Measurements from ENCODE around the gene OR7C1. TPM values are rescaled to one million over a fixed set of nuclear protein-coding genes. Genes with fewer than 3 reads are reported as not detected.

OR7C1 gene
- total RNA-seq, 4 donors from 2014 or later = under 0.01 TPM; not detected in 3

DNA sequence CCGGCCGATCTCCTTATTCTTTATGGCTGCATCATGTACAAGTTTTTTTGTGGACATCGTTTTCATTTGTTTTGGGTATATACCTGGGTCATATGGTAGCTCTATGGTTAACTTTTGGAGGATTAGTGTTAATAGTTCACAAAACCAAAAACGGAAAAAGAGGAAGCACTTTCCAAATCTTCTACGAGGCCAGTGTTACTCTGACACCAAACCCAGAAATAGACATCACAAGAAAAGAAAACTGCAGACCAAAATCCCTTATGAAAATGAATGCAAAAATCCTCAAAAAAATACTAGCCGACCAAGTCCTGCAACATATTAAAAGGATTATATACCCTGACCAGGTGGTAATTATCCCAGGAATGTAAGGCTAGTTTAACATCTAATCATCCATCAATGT is 86.4 kb downstream of the OR7C1 start:
- Histone ChIP-seq H3K36me3 (no peaks in the 10 kb centered on the region), H3K4me1 (no peaks in the 10 kb centered on the region), H3K27ac (no peak overlapping the region), H3K4me3 (no peak overlapping the region), H3K9me3 (no peaks in the 10 kb centered on the region), H3K27me3 (no peaks in the 10 kb centered on the region)
- no peak for DNase-seq
- in situ Hi-C loops (cut with MboI; ENCODE audit: low pct_ligation_motif_present in 1 of 4, low pct_unique_long_range_greater_than_20kb in 1 of 4, low sequenced_read_pairs in 3 of 4) = no loop called here
- 56 to 74% methylated on average over 4 to 6 of the region's 6 CpGs for WGBS, 2 donors (ENCODE audit: low coverage in 1 of 2)
- intact Hi-C loops (cut with DNase I; ENCODE audit: low total_unique reads) = no loop called here
- TF ChIP-seq EP300 (IDR thresholded peaks at IDR 0.05; ENCODE audit: low read depth) (no peak), POLR2A (IDR thresholded peaks at IDR 0.05) (no peak), POLR2AphosphoS5 (IDR thresholded peaks at IDR 0.05) (no peak)
- TF ChIP-seq, protein P1, sequence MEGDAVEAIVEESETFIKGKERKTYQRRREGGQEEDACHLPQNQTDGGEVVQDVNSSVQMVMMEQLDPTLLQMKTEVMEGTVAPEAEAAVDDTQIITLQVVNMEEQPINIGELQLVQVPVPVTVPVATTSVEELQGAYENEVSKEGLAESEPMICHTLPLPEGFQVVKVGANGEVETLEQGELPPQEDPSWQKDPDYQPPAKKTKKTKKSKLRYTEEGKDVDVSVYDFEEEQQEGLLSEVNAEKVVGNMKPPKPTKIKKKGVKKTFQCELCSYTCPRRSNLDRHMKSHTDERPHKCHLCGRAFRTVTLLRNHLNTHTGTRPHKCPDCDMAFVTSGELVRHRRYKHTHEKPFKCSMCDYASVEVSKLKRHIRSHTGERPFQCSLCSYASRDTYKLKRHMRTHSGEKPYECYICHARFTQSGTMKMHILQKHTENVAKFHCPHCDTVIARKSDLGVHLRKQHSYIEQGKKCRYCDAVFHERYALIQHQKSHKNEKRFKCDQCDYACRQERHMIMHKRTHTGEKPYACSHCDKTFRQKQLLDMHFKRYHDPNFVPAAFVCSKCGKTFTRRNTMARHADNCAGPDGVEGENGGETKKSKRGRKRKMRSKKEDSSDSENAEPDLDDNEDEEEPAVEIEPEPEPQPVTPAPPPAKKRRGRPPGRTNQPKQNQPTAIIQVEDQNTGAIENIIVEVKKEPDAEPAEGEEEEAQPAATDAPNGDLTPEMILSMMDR (IDR thresholded peaks at IDR 0.05) = no peak

Small RNAs within 50 kb of the gene (small RNA-seq; reads per million reads assigned to genes)
- 0 reads per million in 4 donors for gene AC005255.1

Other genes with a start within 250 kb of the OR7C1 start
- not detected for gene ADGRE3, start 160.3 kb downstream of the OR7C1 start, total RNA-seq
- gene ZNF333, start 145.1 kb downstream of the OR7C1 start, total RNA-seq = 10 to 100 TPM; 10.1 to 31.4 (median 16.1) TPM
- 1 to 10 TPM in 3 of 4 donors, under 1 TPM in 1; 1.00 to 3.3 (median 1.8) TPM for gene ADGRE2, start 56.6 kb downstream of the OR7C1 start, total RNA-seq
- not detected for gene OR7A5, start within 50 bp of the OR7C1 start, total RNA-seq
- gene OR7A10, start 13.7 kb upstream of the OR7C1 start, total RNA-seq = not detected
- gene OR7A17, start 50.9 kb upstream of the OR7C1 start, total RNA-seq = not detected
- not detected for gene OR7C2, start 106.3 kb upstream of the OR7C1 start, total RNA-seq
- not detected for gene SLC1A6, start 144.7 kb upstream of the OR7C1 start, total RNA-seq
- gene CASP14, start 214.3 kb upstream of the OR7C1 start, total RNA-seq = not detected
- not detected for gene OR1I1, start 247.0 kb upstream of the OR7C1 start, total RNA-seq